HCT116 (cell line): ENCODE measurements around the gene GMEB1. TPM values are rescaled to one million over a fixed set of nuclear protein-coding genes. Genes with fewer than 3 reads are reported as not detected.
"Not testable (repeated sequence)": the region's sequence is repeated elsewhere in the genome, so short reads cannot be mapped to it uniquely, and the experiment has no call there.

ENCODE experiments used
- ATAC-seq: fragments of 200-7000 bp; cut with Tn5 transposase; 2 replicates; pipeline ENCODE4 v1.9.1; 2020; ENCODE audit warnings: mild to moderate bottlenecking, moderate library complexity
- BruUV-seq: library from RNA; stranded (reverse); fragments of 400-500 nt; replicated peaks from 2 replicates; lab custom pipeline; 2021; lab: Mats Ljungman, UMichigan
- CTCF ChIA-PET: fragments of 300-600 bp; sonication (Branson Sonifier 250); formaldehyde crosslinking; loops from one replicate; lab custom pipeline; 2021; ENCODE audit warnings: antibody characterized with exemption; lab: Charles Lee
- POLR2A ChIA-PET: fragments of 300-600, 350-600 bp; sonication (Branson Sonifier 250); formaldehyde crosslinking; loops from one replicate; lab custom pipeline; 2021; ENCODE audit warnings: antibody characterized with exemption; lab: Charles Lee
- RAD21 ChIA-PET, 2 experiments: fragments of 300-600 bp; sonication (Branson Sonifier 250); formaldehyde crosslinking; loops; one replicate each; lab custom pipeline; 2023; ENCODE audit warnings: low total read pairs in 2 of 2; ENCODE audit not compliant: uncharacterized antibody in 2 of 2, unreplicated experiment in 2 of 2, low non-redundant PET in 1 of 2; lab: Charles Lee
- DNase-seq: peaks from one replicate; pipeline ENCODE4 v3.0.0-alpha.2; 2010; ENCODE audit warnings: low read depth, low spot score
- H2AFZ ChIP-seq: fragments of 200-600 bp; shearing (Covaris generic), sonication (generic); 2 replicates; pipeline ENCODE4 v1.6.1; 2017; ENCODE audit warnings: low read depth, mixed run types, mixed read lengths, antibody characterized with exemption, low read length; ENCODE audit not compliant: poor library complexity, severe bottlenecking
- H3K27ac ChIP-seq: 2 replicates; pipeline ENCODE4 v1.5.1; 2012; ENCODE audit warnings: low read depth, low read length
- H3K27me3 ChIP-seq: fragments of 200-600 bp; sonication (generic); 2 replicates; pipeline ENCODE4 v1.6.1; 2016; ENCODE audit warnings: mixed run types, low read length, mixed read lengths; ENCODE audit not compliant: insufficient read depth
- H3K36me3 ChIP-seq, 2 experiments: fragments of 200-500 bp in 1 of 2; fragments of 200-600 bp in 1 of 2; sonication (Bioruptor generic) in 1 of 2; sonication (generic) in 1 of 2; 2 replicates each; pipeline versions ENCODE4 v1.5.1 to v1.6.1; 2014 to 2016; ENCODE audit warnings: low read length in 2 of 2, inconsistent platforms in 1 of 2, mixed read lengths in 1 of 2, mixed run types in 1 of 2; ENCODE audit not compliant: insufficient read depth in 2 of 2, control insufficient read depth in 1 of 2
- H3K4me1 ChIP-seq, 2 experiments: fragments of 200-600 bp in 1 of 2; sonication (generic) in 1 of 2; 2 replicates each; pipeline versions ENCODE4 v1.5.1 to v1.6.1; 2012 to 2017; ENCODE audit warnings: low read length in 2 of 2, inconsistent platforms in 1 of 2, mild to moderate bottlenecking in 1 of 2, mixed read lengths in 1 of 2, mixed run types in 1 of 2, moderate library complexity in 1 of 2; ENCODE audit not compliant: insufficient read depth in 2 of 2, control insufficient read depth in 1 of 2
- H3K4me2 ChIP-seq: fragments of 200-600 bp; sonication (generic); 2 replicates; pipeline ENCODE4 v1.6.1; 2017; ENCODE audit warnings: mixed run types, low read length, mixed read lengths
- H3K4me3 ChIP-seq, 2 experiments: fragments of 200-600 bp in 1 of 2; sonication (generic) in 1 of 2; replicated peaks in 1 of 2; 2 replicates each; pipeline ENCODE4 v1.5.1; 2011 to 2016; ENCODE audit warnings: low read length in 2 of 2, control low read depth in 1 of 2, low read depth in 1 of 2, mild to moderate bottlenecking in 1 of 2, mixed read lengths in 1 of 2, mixed run types in 1 of 2
- H3K79me2 ChIP-seq: fragments of 200-600 bp; sonication (generic); 2 replicates; pipeline ENCODE4 v1.6.1; 2017; ENCODE audit warnings: mild to moderate bottlenecking, mixed run types, low read length, moderate library complexity, mixed read lengths; ENCODE audit not compliant: insufficient read depth
- H3K9ac ChIP-seq: fragments of 200-600 bp; sonication (generic); 2 replicates; pipeline ENCODE4 v1.6.1; 2016; ENCODE audit warnings: low read length, mixed read lengths
- H3K9me2 ChIP-seq: fragments of 200-600 bp; sonication (generic), shearing (Covaris generic); 2 replicates; pipeline ENCODE4 v1.6.1; 2017; ENCODE audit warnings: mixed run types, mild to moderate bottlenecking, moderate library complexity; ENCODE audit not compliant: insufficient read depth
- H3K9me3 ChIP-seq, 2 experiments: fragments of 200-500 bp in 1 of 2; fragments of 200-600 bp in 1 of 2; sonication (Bioruptor generic) in 1 of 2; sonication (generic) in 1 of 2; 2 replicates each; pipeline ENCODE4 v1.6.1; 2014 to 2017; ENCODE audit warnings: low read length in 2 of 2, mixed read lengths in 2 of 2, inconsistent platforms in 1 of 2, low read depth in 1 of 2, mild to moderate bottlenecking in 1 of 2, mixed run types in 1 of 2, moderate library complexity in 1 of 2; ENCODE audit not compliant: control insufficient read depth in 1 of 2, insufficient read depth in 1 of 2
- H4K20me1 ChIP-seq: fragments of 200-600 bp; sonication (generic), shearing (Covaris generic); 2 replicates; pipeline ENCODE4 v1.6.1; 2017; ENCODE audit warnings: mixed run types, mild to moderate bottlenecking, moderate library complexity; ENCODE audit not compliant: insufficient read depth
- FOSL1 ChIP-seq: IDR thresholded peaks from 2 replicates; pipeline ENCODE4 v1.6.1; 2012; ENCODE audit warnings: low read depth
- TCF7L2 ChIP-seq: IDR thresholded peaks from 2 replicates; pipeline ENCODE4 v1.7.0; 2011; ENCODE audit warnings: borderline replicate concordance, inconsistent platforms; ENCODE audit not compliant: insufficient read depth, insufficient read length; ENCODE audit errors: extremely low read depth
- intact Hi-C: fragments of 100-400 bp; cut with micrococcal nuclease; formaldehyde crosslinking; loops from 2 replicates; pipeline ENCODE4 v1.10.0; 2022
- total RNA-seq: library from RNA; stranded (reverse); gene quantifications from one replicate; pipeline ENCODE4 v1.2.1, GENCODE V29; 2021; ENCODE audit not compliant: unreplicated experiment

The GMEB1 gene
- total RNA-seq, 1 experiment from 2014 or later = 19.8 TPM

DNA sequence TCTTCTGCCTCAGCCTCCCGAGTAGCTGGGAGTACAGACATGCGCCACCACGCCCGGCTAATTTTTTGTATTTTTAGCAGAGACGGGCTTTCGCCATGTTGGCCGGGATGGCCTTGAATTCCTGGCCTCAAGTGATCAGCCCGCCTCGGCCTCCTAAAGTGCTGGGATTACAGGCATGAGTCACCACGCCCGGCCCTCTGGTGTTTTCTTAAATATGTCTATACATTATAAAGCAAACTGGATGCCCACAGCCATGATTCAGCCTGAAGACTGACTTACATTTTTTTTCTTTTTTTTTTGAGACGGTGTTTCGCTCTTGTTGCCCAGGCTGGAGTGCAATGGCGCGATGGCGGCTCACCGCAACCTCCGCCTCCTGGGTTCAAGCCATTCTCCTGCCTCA lies 53.3 kb downstream of the GMEB1 start:
- RAD21 ChIA-PET, BruUV-seq: not testable (repeated sequence)
- CTCF ChIA-PET = interaction anchor here (0.9 kb wide), 1 partner anchor 14 kb away, joined by 4 read pairs; no protein-coding TSS in a partner anchor

DNA sequence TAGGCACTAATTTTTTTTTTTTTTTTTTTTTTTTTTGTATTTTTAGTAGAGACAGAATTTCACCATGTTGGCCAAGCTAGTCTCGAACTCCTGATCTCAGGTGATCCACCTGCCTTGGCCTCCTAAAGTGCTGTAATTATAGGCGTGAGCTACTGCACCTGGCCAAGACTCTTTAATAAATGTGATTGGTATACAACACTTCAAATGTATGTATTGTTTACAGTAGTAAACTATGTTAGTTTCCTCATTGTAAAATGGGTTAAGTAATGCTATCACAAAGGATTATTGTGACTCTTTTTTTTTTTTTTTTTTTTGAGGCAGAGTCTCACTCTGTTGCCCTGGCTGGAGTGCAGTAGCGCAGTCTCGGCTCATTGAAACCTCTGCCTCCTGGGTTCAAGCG lies 56.8 kb downstream of the GMEB1 start:
- POLR2A ChIA-PET, H3K4me3 ChIP-seq, H4K20me1 ChIP-seq, H3K9me3 ChIP-seq, H3K4me2 ChIP-seq, intact Hi-C loops, H3K9ac ChIP-seq, DNase-seq, H3K9me2 ChIP-seq, H3K79me2 ChIP-seq, H3K36me3 ChIP-seq, H3K27me3 ChIP-seq, ATAC-seq, H2AFZ ChIP-seq, RAD21 ChIA-PET, H3K27ac ChIP-seq, BruUV-seq: not testable (repeated sequence)
- H3K4me1 ChIP-seq = peaks cover 6 to 16% of the 10 kb centered on the region in 2 experiments; a peak in 3 of 4 replicates
- CTCF ChIA-PET = interaction anchor here (1.0 to 2.9 kb wide), 2 partner anchors 11 to 21 kb away, joined by 3 to 15 read pairs; partner anchors contain the start of gene YTHDF2

More for the DNA sequence above, 53.3 kb downstream of the GMEB1 start:
- Histone ChIP-seq H3K4me1 (peaks cover 13 to 30% of the 10 kb centered on the region in 2 experiments), H3K4me2 (peak overlapping the region; percentile 70), H3K27ac (peak overlapping the region; percentile 60), H2AFZ (peak overlapping the region; percentile 51), H3K4me3 (peak overlapping the region; percentile 21 to 38), H3K9ac (peak overlapping the region; percentile 53)
- ATAC-seq = peak; percentile 28
- intact Hi-C loops, H3K27me3 ChIP-seq, H3K36me3 ChIP-seq, H4K20me1 ChIP-seq, H3K79me2 ChIP-seq, H3K9me3 ChIP-seq, DNase-seq, H3K9me2 ChIP-seq: not testable (repeated sequence)
- POLR2A ChIA-PET = interaction anchor here (1.8 to 2.1 kb wide), 2 partner anchors 15 to 73 kb away, joined by 7 to 10 read pairs; partner anchors contain the start of genes RNU11 and YTHDF2
- TF ChIP-seq FOSL1 = 0 out of 2 replicates have a peak, but pooled peaks have one; percentile 15
- peak; percentile 35 for TF ChIP-seq TCF7L2
